Colonic mucosa (tissue), 4 donors: Measurements from ENCODE around the gene TLR4. TPM values are rescaled to one million over a fixed set of nuclear protein-coding genes. Genes with fewer than 3 reads are reported as not detected.

Source experiments
- DNase-seq: peaks from one replicate; pipeline ENCODE4 v3.0.0-alpha.2; 2020
- H3K27ac ChIP-seq: fragments of 200-600 bp; one replicate; pipeline ENCODE4 v1.8.0; 2021
- H3K27me3 ChIP-seq: fragments of 200-600 bp; one replicate; pipeline ENCODE4 v1.8.0; 2021
- H3K36me3 ChIP-seq: fragments of 200-600 bp; one replicate; pipeline ENCODE4 v1.8.0; 2021
- H3K4me1 ChIP-seq: fragments of 200-600 bp; one replicate; pipeline ENCODE4 v1.8.0; 2021; ENCODE audit warnings: mild to moderate bottlenecking
- H3K4me3 ChIP-seq: fragments of 200-600 bp; one replicate; pipeline ENCODE4 v1.8.0; 2021
- H3K9ac ChIP-seq, 2 donors: one replicate each; pipeline ENCODE4 v1.7.0; 2013; ENCODE audit warnings: control low read depth in 2 of 2, low read depth in 2 of 2, low read length in 2 of 2
- H3K9me3 ChIP-seq: fragments of 200-600 bp; one replicate; pipeline ENCODE4 v1.8.0; 2021
- intact Hi-C: fragments of 100-400 bp; cut with DNase I; formaldehyde crosslinking; loops from one replicate; pipeline ENCODE4 v1.14.1; 2022
- total RNA-seq, 2 donors: library from RNA; stranded (reverse); fragmentation: NEBNext Ultra II Directional in 1 of 2; extraction: Animal tissue kit (Norgen Biotek cat#: 25700) in 1 of 2; gene quantifications; one replicate each; pipeline ENCODE4 v1.2.1, GENCODE V29; 2021
- TF ChIP-seq, protein P1 (sequence below): fragments of 200-600 bp; IDR thresholded peaks from one replicate; pipeline ENCODE4 v1.8.0; 2022; ENCODE audit warnings: antibody characterized with exemption, mild to moderate bottlenecking
- donor health status: healthy.
- donor health status: DM: no; HTN: no; CAD: no.
- donor health status: DM: no; HTN: no; CAD: no.

TLR4 gene
- total RNA-seq, 2 donors from 2014 or later = 3.2 to 7.5 TPM

DNA sequence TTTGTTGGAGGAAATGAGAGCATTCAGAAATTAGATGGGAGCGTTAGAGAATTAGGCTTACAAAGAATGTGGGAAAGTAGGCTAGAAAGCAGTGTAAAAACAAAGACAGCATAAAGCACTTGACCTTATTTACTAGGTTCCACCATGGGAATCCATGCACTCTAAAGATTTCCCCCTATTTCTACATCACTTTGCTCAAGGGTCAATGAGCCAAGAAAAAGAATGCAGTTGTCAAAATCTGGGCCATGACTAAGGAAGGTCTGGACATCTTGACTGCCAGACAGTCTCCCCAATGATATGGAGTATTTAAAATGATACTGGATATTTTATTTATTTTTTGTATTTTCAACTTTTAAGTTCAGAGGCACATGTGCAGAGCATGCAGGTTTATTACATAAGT, 3.4 kb downstream of the TLR4 start:
- no peak for DNase-seq
- TF ChIP-seq, protein P1, sequence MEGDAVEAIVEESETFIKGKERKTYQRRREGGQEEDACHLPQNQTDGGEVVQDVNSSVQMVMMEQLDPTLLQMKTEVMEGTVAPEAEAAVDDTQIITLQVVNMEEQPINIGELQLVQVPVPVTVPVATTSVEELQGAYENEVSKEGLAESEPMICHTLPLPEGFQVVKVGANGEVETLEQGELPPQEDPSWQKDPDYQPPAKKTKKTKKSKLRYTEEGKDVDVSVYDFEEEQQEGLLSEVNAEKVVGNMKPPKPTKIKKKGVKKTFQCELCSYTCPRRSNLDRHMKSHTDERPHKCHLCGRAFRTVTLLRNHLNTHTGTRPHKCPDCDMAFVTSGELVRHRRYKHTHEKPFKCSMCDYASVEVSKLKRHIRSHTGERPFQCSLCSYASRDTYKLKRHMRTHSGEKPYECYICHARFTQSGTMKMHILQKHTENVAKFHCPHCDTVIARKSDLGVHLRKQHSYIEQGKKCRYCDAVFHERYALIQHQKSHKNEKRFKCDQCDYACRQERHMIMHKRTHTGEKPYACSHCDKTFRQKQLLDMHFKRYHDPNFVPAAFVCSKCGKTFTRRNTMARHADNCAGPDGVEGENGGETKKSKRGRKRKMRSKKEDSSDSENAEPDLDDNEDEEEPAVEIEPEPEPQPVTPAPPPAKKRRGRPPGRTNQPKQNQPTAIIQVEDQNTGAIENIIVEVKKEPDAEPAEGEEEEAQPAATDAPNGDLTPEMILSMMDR = no peak
- intact Hi-C loops = no loop called here

DNA sequence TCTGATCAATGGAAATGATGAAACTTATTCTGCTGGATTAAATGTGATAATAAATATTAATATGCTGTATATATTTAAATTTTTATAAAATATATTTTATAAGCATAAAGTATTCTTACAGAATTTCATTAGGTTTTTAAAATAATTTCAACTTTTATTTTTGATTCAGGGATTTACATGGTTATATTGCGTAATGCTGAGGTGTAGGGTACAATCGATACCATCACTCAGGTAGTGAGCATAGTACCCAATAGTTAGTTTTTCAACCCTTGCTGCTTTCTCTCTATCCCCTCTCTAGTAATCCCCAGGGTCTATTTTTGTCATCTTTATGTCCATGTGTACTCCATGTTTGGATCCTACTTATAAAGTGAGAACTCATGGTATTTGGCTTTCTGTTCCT, 5.7 kb downstream of the TLR4 start:
- H3K9ac ChIP-seq = no peak overlapping the region
- no peak overlapping the region for H3K4me3 ChIP-seq
- H3K36me3 ChIP-seq = no peaks in the 10 kb centered on the region
- H3K9me3 ChIP-seq = no peaks in the 10 kb centered on the region
- TF ChIP-seq, protein P1 = no peak
- H3K27ac ChIP-seq = no peak overlapping the region
- DNase-seq = no peak
- no peaks in the 10 kb centered on the region for H3K27me3 ChIP-seq
- intact Hi-C loops = no loop called here
- H3K4me1 ChIP-seq = no peaks in the 10 kb centered on the region

More for the DNA sequence above, 3.4 kb downstream of the TLR4 start:
- Histone ChIP-seq H3K36me3 (no peaks in the 10 kb centered on the region), H3K4me1 (no peaks in the 10 kb centered on the region), H3K4me3 (no peak overlapping the region), H3K9me3 (no peaks in the 10 kb centered on the region), H3K27ac (no peak overlapping the region), H3K27me3 (no peaks in the 10 kb centered on the region), H3K9ac (no peak overlapping the region)

DNA sequence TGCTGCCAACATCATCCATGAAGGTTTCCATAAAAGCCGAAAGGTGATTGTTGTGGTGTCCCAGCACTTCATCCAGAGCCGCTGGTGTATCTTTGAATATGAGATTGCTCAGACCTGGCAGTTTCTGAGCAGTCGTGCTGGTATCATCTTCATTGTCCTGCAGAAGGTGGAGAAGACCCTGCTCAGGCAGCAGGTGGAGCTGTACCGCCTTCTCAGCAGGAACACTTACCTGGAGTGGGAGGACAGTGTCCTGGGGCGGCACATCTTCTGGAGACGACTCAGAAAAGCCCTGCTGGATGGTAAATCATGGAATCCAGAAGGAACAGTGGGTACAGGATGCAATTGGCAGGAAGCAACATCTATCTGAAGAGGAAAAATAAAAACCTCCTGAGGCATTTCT, 10.1 kb downstream of the TLR4 start:
- DNase-seq = no peak
- Histone ChIP-seq H3K36me3 (no peaks in the 10 kb centered on the region), H3K9ac (no peak overlapping the region), H3K4me1 (no peaks in the 10 kb centered on the region), H3K27me3 (no peaks in the 10 kb centered on the region), H3K9me3 (no peaks in the 10 kb centered on the region), H3K4me3 (no peak overlapping the region), H3K27ac (no peak overlapping the region)
- intact Hi-C loops = no loop called here
- TF ChIP-seq, protein P1 = no peak

DNA sequence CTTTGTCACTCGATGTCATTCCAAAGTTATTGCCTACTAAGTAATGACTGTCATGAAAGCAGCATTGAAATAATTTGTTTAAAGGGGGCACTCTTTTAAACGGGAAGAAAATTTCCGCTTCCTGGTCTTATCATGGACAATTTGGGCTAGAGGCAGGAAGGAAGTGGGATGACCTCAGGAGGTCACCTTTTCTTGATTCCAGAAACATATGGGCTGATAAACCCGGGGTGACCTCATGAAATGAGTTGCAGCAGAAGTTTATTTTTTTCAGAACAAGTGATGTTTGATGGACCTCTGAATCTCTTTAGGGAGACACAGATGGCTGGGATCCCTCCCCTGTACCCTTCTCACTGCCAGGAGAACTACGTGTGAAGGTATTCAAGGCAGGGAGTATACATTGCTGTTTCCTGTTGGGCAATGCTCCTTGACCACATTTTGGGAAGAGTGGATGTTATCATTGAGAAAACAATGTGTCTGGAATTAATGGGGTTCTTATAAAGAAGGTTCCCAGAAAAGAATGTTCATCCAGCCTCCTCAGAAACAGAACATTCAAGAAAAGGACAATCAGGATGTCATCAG, 11.3 kb downstream of the TLR4 start:
- no peaks in the 10 kb centered on the region for H3K4me1 ChIP-seq
- intact Hi-C loops = no loop called here
- H3K9ac ChIP-seq = no peak overlapping the region
- DNase-seq = no peak
- H3K36me3 ChIP-seq = no peaks in the 10 kb centered on the region
- TF ChIP-seq, protein P1 = no peak
- no peak overlapping the region for H3K4me3 ChIP-seq
- no peaks in the 10 kb centered on the region for H3K27me3 ChIP-seq
- no peak overlapping the region for H3K27ac ChIP-seq
- H3K9me3 ChIP-seq = no peaks in the 10 kb centered on the region

DNA sequence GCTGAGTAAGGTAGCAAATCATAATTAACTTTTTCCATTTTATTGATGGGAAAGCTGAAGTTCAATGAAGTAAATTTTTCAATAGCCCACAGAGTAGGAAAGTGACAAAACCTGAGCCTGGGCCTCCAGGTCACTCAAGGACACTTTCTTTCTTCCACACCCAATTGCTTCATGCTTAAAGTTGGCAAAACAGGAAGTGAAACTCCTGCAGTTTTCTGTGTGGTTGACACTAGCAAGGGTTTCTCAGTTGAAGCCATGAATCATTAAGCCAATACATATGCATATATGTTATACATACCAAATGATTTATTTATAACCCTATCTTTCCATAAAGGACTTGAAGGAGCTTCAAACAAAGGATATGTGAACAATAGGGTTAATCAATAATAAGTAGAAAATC, 13.9 kb downstream of the TLR4 start:
- intact Hi-C loops = no loop called here
- H3K4me1 ChIP-seq = no peaks in the 10 kb centered on the region

More for the DNA sequence above, 13.9 kb downstream of the TLR4 start:
- Histone ChIP-seq H3K4me3 (no peak overlapping the region), H3K27me3 (no peaks in the 10 kb centered on the region), H3K9me3 (no peaks in the 10 kb centered on the region), H3K36me3 (no peaks in the 10 kb centered on the region), H3K9ac (no peak overlapping the region), H3K27ac (no peak overlapping the region)
- no peak for DNase-seq
- TF ChIP-seq, protein P1 = no peak
